VCaP (cell line): Measurements from ENCODE around the gene PLXNA2.

Experiments used
- H3K27ac ChIP-seq: fragments of 450-650 bp; 2 replicates; pipeline ENCODE4 v1.5.1; 2017
- TF ChIP-seq, protein P1 (sequence below): fragments of 450-650 bp; conservative IDR thresholded peaks from 2 replicates; pipeline ENCODE4 v1.5.1; 2017; ENCODE audit warnings: mild to moderate bottlenecking, moderate library complexity

Gene PLXNA2

GRCh38 chr1:208139434-208140045 is 104.6 kb downstream of the PLXNA2 start:
- no peak overlapping the region for H3K27ac ChIP-seq

DNA sequence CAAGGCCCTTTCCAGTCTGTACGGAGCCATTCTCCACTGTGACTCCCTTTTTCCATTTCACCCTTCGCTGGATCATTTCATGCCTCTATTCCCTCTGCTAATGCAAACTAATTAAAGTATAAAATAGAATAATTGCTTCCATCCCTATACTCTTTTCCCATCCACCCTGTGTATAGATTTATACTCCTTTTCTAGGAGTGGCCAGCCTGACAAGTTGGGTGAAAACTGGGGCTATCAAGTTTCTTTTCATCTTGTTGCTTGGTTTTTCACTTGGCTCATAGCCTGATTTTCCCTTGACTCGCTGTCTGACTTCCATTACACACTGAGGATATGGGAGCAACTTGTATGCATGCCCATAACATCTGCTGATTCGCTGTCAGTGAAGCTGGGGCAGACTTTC is 107.0 kb downstream of the PLXNA2 start:
- TF ChIP-seq, protein P1, sequence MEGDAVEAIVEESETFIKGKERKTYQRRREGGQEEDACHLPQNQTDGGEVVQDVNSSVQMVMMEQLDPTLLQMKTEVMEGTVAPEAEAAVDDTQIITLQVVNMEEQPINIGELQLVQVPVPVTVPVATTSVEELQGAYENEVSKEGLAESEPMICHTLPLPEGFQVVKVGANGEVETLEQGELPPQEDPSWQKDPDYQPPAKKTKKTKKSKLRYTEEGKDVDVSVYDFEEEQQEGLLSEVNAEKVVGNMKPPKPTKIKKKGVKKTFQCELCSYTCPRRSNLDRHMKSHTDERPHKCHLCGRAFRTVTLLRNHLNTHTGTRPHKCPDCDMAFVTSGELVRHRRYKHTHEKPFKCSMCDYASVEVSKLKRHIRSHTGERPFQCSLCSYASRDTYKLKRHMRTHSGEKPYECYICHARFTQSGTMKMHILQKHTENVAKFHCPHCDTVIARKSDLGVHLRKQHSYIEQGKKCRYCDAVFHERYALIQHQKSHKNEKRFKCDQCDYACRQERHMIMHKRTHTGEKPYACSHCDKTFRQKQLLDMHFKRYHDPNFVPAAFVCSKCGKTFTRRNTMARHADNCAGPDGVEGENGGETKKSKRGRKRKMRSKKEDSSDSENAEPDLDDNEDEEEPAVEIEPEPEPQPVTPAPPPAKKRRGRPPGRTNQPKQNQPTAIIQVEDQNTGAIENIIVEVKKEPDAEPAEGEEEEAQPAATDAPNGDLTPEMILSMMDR: no peak
- H3K27ac ChIP-seq: no peak overlapping the region

More at GRCh38 chr1:208139434-208140045, 104.6 kb downstream of the PLXNA2 start:
- TF ChIP-seq, protein P1: no peak

- TF ChIP-seq, protein P1: no peak
Observed at GRCh38 chr1:208136459-208137182, 107.6 kb downstream of the PLXNA2 start.

DNA sequence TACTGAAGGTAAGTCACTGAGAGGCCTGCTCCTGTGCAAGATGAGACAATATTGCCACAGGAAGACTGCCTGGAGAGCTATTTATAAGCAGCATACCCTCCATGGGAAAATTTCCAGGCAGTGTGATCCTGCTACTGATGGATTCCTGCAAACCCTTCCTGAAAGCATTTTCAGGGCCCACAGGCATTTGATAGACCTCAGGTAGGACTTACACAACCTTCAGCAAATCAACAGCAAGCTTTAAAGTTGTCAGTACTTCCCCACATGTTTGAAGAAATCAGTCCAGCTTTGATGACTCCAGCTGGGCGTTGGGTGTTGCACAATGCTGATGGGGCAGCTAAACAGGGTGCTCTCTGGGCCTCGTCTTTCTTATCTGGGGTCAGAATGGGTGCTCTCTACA is 108.8 kb downstream of the PLXNA2 start:
- TF ChIP-seq, protein P1: no peak
- H3K27ac ChIP-seq: no peak overlapping the region

More at GRCh38 chr1:208136459-208137182, 107.6 kb downstream of the PLXNA2 start:
- H3K27ac ChIP-seq: no peak overlapping the region

GRCh38 chr1:208134491-208134890 is 109.7 kb downstream of the PLXNA2 start:
- H3K27ac ChIP-seq: no peak overlapping the region
- TF ChIP-seq, protein P1: no peak

GRCh38 chr1:208133355-208133754 is 110.8 kb downstream of the PLXNA2 start:
- TF ChIP-seq, protein P1: no peak
- no peak overlapping the region for H3K27ac ChIP-seq

GRCh38 chr1:208132287-208132882 is 111.8 kb downstream of the PLXNA2 start:
- no peak overlapping the region for H3K27ac ChIP-seq
- TF ChIP-seq, protein P1: peak; percentile 77
